Trophoblast cell (in vitro differentiated cells and primary cell): ENCODE data around the gene KLK5.

Experiments used
- DNase-seq, 2 donors: peaks; one replicate each; pipeline ENCODE4 v3.0.0-alpha.2; 2016
- H2AFZ ChIP-seq: 2 replicates; pipeline ENCODE4 v1.6.1; 2013; ENCODE audit warnings: low read length, moderate library complexity, mild to moderate bottlenecking; ENCODE audit not compliant: insufficient read depth, poor library complexity
- H2AK5ac ChIP-seq: 2 replicates; pipeline ENCODE4 v1.6.1; 2013; ENCODE audit warnings: mild to moderate bottlenecking, low read length
- H2BK120ac ChIP-seq: 2 replicates; pipeline ENCODE4 v1.6.1; 2013; ENCODE audit warnings: low read length, mild to moderate bottlenecking, moderate library complexity; ENCODE audit not compliant: insufficient read depth, poor library complexity
- H2BK12ac ChIP-seq: 2 replicates; pipeline ENCODE4 v1.6.1; 2013; ENCODE audit warnings: mild to moderate bottlenecking, low read length, moderate library complexity
- H2BK5ac ChIP-seq: 2 replicates; pipeline ENCODE4 v1.6.1; 2013; ENCODE audit warnings: low read length, low read depth, moderate library complexity, mild to moderate bottlenecking; ENCODE audit not compliant: poor library complexity
- H3K14ac ChIP-seq: 2 replicates; pipeline ENCODE4 v1.6.1; 2013; ENCODE audit warnings: mild to moderate bottlenecking, low read length
- H3K18ac ChIP-seq: 2 replicates; pipeline ENCODE4 v1.6.1; 2013; ENCODE audit warnings: mild to moderate bottlenecking, low read length
- H3K23ac ChIP-seq: 2 replicates; pipeline ENCODE4 v1.6.1; 2013; ENCODE audit warnings: low read length
- H3K27ac ChIP-seq: 2 replicates; pipeline ENCODE4 v1.5.1; 2013; ENCODE audit warnings: low read depth, mild to moderate bottlenecking, inconsistent platforms, low read length, moderate library complexity
- H3K27me3 ChIP-seq: 2 replicates; pipeline ENCODE4 v1.6.1; 2013; ENCODE audit warnings: inconsistent platforms, mild to moderate bottlenecking, low read length, moderate library complexity; ENCODE audit not compliant: insufficient read depth
- H3K36me3 ChIP-seq, 2 experiments: 1 replicate in 1 of 2; 2 replicates in 1 of 2; pipeline ENCODE4 v1.6.1; 2013; ENCODE audit warnings: low read length in 2 of 2, mild to moderate bottlenecking in 2 of 2, moderate library complexity in 1 of 2; ENCODE audit not compliant: insufficient read depth in 2 of 2, control insufficient read depth in 1 of 2
- H3K4ac ChIP-seq: 2 replicates; pipeline ENCODE4 v1.6.1; 2013; ENCODE audit warnings: low read depth, mild to moderate bottlenecking, low read length, moderate library complexity
- H3K4me1 ChIP-seq, 2 experiments: 1 replicate in 1 of 2; 2 replicates in 1 of 2; pipeline ENCODE4 v1.6.1; 2013; ENCODE audit warnings: low read length in 2 of 2, mild to moderate bottlenecking in 2 of 2, moderate library complexity in 1 of 2; ENCODE audit not compliant: insufficient read depth in 2 of 2, control insufficient read depth in 1 of 2
- H3K4me2 ChIP-seq: 2 replicates; pipeline ENCODE4 v1.6.1; 2013; ENCODE audit warnings: inconsistent platforms, mild to moderate bottlenecking, low read length, moderate library complexity
- H3K4me3 ChIP-seq: 2 replicates; pipeline ENCODE4 v1.5.1; 2013; ENCODE audit warnings: mild to moderate bottlenecking, low read depth, low read length, inconsistent platforms
- H3K79me1 ChIP-seq: one replicate; pipeline ENCODE4 v1.6.1; 2013; ENCODE audit warnings: low read length
- H3K79me2 ChIP-seq: 2 replicates; pipeline ENCODE4 v1.6.1; 2013; ENCODE audit warnings: low read length, mild to moderate bottlenecking; ENCODE audit not compliant: control insufficient read depth, insufficient read depth, poor library complexity
- H3K9ac ChIP-seq: 2 replicates; pipeline ENCODE4 v1.6.1; 2013; ENCODE audit warnings: mild to moderate bottlenecking, low read length
- H3K9me3 ChIP-seq: 2 replicates; pipeline ENCODE4 v1.6.1; 2013; ENCODE audit warnings: low read depth, mild to moderate bottlenecking, control low read depth, inconsistent platforms, low read length; ENCODE audit not compliant: insufficient read depth
- H4K12ac ChIP-seq: 2 replicates; pipeline ENCODE4 v1.6.1; 2013; ENCODE audit warnings: low read depth, mild to moderate bottlenecking, low read length, moderate library complexity
- H4K8ac ChIP-seq: 2 replicates; pipeline ENCODE4 v1.6.1; 2013; ENCODE audit warnings: low read depth, mild to moderate bottlenecking, low read length, moderate library complexity
- H4K91ac ChIP-seq: one replicate; pipeline ENCODE4 v1.6.1; 2013; ENCODE audit warnings: low read depth, mild to moderate bottlenecking, low read length, moderate library complexity
- WGBS: extraction: QIAGEN DNeasy Blood & Tissue Kit; methylation state at CpG from one replicate; pipeline ENCODE4 v1.1.7; 2013; ENCODE audit warnings: missing lambda C conversion rate; ENCODE audit not compliant: insufficient read length, insufficient coverage; ENCODE audit errors: extremely low coverage; 5-methylcytosine and 5-hydroxymethylcytosine counted together

KLK5 gene

GRCh38 chr19:51000426-51000825 lies 47.6 kb upstream of the KLK5 start:
- no peaks in the 10 kb centered on the region for H3K36me3 ChIP-seq
- H4K91ac ChIP-seq, result no peak overlapping the region
- no peak overlapping the region for H4K12ac ChIP-seq
- H4K8ac ChIP-seq, result no peak overlapping the region
- H2BK120ac ChIP-seq, result no peak overlapping the region
- no CpG with 5 or more reads among the region's 10 CpGs for WGBS
- no peaks in the 10 kb centered on the region for H3K79me2 ChIP-seq
- H3K9ac ChIP-seq, result no peak overlapping the region
- H2AK5ac ChIP-seq, result no peak overlapping the region
- no peaks in the 10 kb centered on the region for H3K79me1 ChIP-seq
- no peak for DNase-seq
- H3K23ac ChIP-seq, result no peak overlapping the region
- no peak overlapping the region for H3K14ac ChIP-seq
- H3K4me1 ChIP-seq, result peaks cover 7 to 13% of the 10 kb centered on the region in 2 experiments
- no peak overlapping the region for H3K4me2 ChIP-seq
- no peak overlapping the region for H3K4me3 ChIP-seq
- no peak overlapping the region for H3K27ac ChIP-seq
- no peaks in the 10 kb centered on the region for H3K27me3 ChIP-seq
- no peak overlapping the region for H2BK5ac ChIP-seq
- no peaks in the 10 kb centered on the region for H3K9me3 ChIP-seq
- no peak overlapping the region for H3K4ac ChIP-seq
- H2AFZ ChIP-seq, result no peak overlapping the region
- no peak overlapping the region for H2BK12ac ChIP-seq
- no peak overlapping the region for H3K18ac ChIP-seq

GRCh38 chr19:50998686-50999085 lies 45.8 kb upstream of the KLK5 start:
- WGBS, result no CpG with 5 or more reads among the region's 4 CpGs
- Histone ChIP-seq H2BK12ac (no peak overlapping the region), H3K14ac (no peak overlapping the region)

GRCh38 chr19:50998061-50998460 lies 45.2 kb upstream of the KLK5 start:
- Histone ChIP-seq H2BK120ac (no peak overlapping the region), H2BK5ac (no peak overlapping the region), H3K27me3 (no peaks in the 10 kb centered on the region), H3K14ac (no peak overlapping the region), H3K18ac (no peak overlapping the region), H2AFZ (no peak overlapping the region), H3K27ac (no peak overlapping the region), H2AK5ac (no peak overlapping the region), H3K9me3 (no peaks in the 10 kb centered on the region), H3K79me1 (no peaks in the 10 kb centered on the region), H4K91ac (no peak overlapping the region), H3K4me3 (no peak overlapping the region), H4K12ac (no peak overlapping the region), H3K79me2 (no peaks in the 10 kb centered on the region), H2BK12ac (no peak overlapping the region), H3K36me3 (no peaks in the 10 kb centered on the region), H3K23ac (no peak overlapping the region), H3K4me2 (no peak overlapping the region), H3K4ac (no peak overlapping the region), H3K9ac (no peak overlapping the region), H4K8ac (no peak overlapping the region), H3K4me1 (peaks cover 7 to 13% of the 10 kb centered on the region in 2 experiments)
- DNase-seq, result no peak
- 100% methylated on average over 2 of the region's 5 CpGs for WGBS

More at GRCh38 chr19:50998686-50999085, 45.8 kb upstream of the KLK5 start:
- Histone ChIP-seq H2BK5ac (no peak overlapping the region), H3K79me1 (no peaks in the 10 kb centered on the region), H3K27me3 (no peaks in the 10 kb centered on the region), H3K23ac (no peak overlapping the region), H3K4me2 (no peak overlapping the region), H3K36me3 (no peaks in the 10 kb centered on the region), H2BK120ac (no peak overlapping the region), H3K79me2 (no peaks in the 10 kb centered on the region), H4K8ac (no peak overlapping the region), H3K18ac (no peak overlapping the region), H2AFZ (no peak overlapping the region), H2AK5ac (no peak overlapping the region), H3K4me3 (no peak overlapping the region), H3K27ac (no peak overlapping the region), H3K9ac (no peak overlapping the region), H3K4me1 (peaks cover 7 to 13% of the 10 kb centered on the region in 2 experiments), H4K91ac (no peak overlapping the region), H3K9me3 (no peaks in the 10 kb centered on the region), H3K4ac (no peak overlapping the region), H4K12ac (no peak overlapping the region)
- no peak for DNase-seq

GRCh38 chr19:50994129-50994528 lies 41.3 kb upstream of the KLK5 start:
- Histone ChIP-seq H3K9me3 (no peaks in the 10 kb centered on the region), H3K4me2 (no peak overlapping the region), H4K91ac (no peak overlapping the region), H2BK120ac (no peak overlapping the region), H3K79me2 (no peaks in the 10 kb centered on the region), H4K12ac (no peak overlapping the region), H3K4me1 (no peaks in the 10 kb centered on the region), H2AK5ac (no peak overlapping the region), H3K36me3 (no peaks in the 10 kb centered on the region), H3K79me1 (no peaks in the 10 kb centered on the region), H2BK5ac (no peak overlapping the region), H3K4me3 (no peak overlapping the region), H3K18ac (no peak overlapping the region), H2BK12ac (no peak overlapping the region), H3K23ac (no peak overlapping the region), H3K27ac (no peak overlapping the region), H3K14ac (no peak overlapping the region), H3K4ac (no peak overlapping the region), H3K9ac (no peak overlapping the region), H4K8ac (no peak overlapping the region), H2AFZ (no peak overlapping the region), H3K27me3 (no peaks in the 10 kb centered on the region)
- no peak for DNase-seq
- WGBS, result no CpG with 5 or more reads among the region's 2 CpGs
